Measurements from ENCODE around the gene RNGTT.

RNGTT gene

GRCh38 chr6:88705601-88706000 is 257.8 kb downstream of the RNGTT start:
- H3K4me3 ChIP-seq (ENCODE audit: low read depth, low read length) = no peak overlapping the region
- TF ChIP-seq POLR2A (IDR thresholded peaks at IDR 0.05; ENCODE audit: extremely low read depth, insufficient read length) = no peak
- TF ChIP-seq MAX (IDR thresholded peaks at IDR 0.05; ENCODE audit: low read depth, low read length) = no peak
- no peak for TF ChIP-seq MYC (IDR thresholded peaks at IDR 0.05; ENCODE audit: low read depth, low read length)
- TF ChIP-seq, protein P1, sequence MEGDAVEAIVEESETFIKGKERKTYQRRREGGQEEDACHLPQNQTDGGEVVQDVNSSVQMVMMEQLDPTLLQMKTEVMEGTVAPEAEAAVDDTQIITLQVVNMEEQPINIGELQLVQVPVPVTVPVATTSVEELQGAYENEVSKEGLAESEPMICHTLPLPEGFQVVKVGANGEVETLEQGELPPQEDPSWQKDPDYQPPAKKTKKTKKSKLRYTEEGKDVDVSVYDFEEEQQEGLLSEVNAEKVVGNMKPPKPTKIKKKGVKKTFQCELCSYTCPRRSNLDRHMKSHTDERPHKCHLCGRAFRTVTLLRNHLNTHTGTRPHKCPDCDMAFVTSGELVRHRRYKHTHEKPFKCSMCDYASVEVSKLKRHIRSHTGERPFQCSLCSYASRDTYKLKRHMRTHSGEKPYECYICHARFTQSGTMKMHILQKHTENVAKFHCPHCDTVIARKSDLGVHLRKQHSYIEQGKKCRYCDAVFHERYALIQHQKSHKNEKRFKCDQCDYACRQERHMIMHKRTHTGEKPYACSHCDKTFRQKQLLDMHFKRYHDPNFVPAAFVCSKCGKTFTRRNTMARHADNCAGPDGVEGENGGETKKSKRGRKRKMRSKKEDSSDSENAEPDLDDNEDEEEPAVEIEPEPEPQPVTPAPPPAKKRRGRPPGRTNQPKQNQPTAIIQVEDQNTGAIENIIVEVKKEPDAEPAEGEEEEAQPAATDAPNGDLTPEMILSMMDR (IDR thresholded peaks at IDR 0.05; ENCODE audit: low read depth, low read length) = no peak

GRCh38 chr6:88704980-88705379 is 258.4 kb downstream of the RNGTT start:
- no peak overlapping the region for H3K4me3 ChIP-seq (ENCODE audit: low read depth, low read length)
- DNase-seq (ENCODE audit: low read depth) = no peak
- TF ChIP-seq MYC (IDR thresholded peaks at IDR 0.05; ENCODE audit: low read depth, low read length) (no peak), MAX (IDR thresholded peaks at IDR 0.05; ENCODE audit: low read depth, low read length) (no peak), POLR2A (IDR thresholded peaks at IDR 0.05; ENCODE audit: extremely low read depth, insufficient read length) (no peak)
- TF ChIP-seq, protein P1 (IDR thresholded peaks at IDR 0.05; ENCODE audit: low read depth, low read length) = no peak

More at GRCh38 chr6:88705601-88706000, 257.8 kb downstream of the RNGTT start:
- DNase-seq (ENCODE audit: low read depth) = no peak

DNA sequence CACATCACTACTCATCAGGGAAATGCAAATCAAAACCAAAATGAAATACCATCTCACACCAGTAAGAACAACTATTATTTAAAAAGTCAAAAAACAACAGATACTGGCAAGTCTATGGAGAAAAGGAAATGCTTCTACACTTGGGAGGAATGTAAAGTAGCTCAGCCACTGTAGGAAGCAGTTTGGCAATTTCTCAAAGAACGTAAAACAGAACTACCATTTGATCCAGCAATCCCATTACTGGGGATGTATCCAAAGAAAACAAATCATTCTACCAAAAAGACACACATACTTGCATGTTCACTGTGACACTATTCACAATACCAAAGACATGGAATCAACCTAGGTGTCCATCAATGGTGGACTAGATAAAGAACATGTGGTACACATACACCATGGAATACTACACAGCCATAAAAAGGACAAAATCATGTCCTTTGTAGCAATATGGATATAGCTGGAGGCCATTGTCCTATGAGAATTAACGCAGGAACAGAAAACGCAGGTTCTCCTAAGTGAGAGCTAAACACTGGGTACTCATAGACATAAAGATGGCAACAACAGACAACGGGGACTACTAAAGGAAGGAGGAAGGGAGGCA is 260.4 kb downstream of the RNGTT start:
- TF ChIP-seq, protein P1 (IDR thresholded peaks at IDR 0.05; ENCODE audit: low read depth, low read length) = no peak
- TF ChIP-seq POLR2A (IDR thresholded peaks at IDR 0.05; ENCODE audit: extremely low read depth, insufficient read length) (no peak), MYC (IDR thresholded peaks at IDR 0.05; ENCODE audit: low read depth, low read length) (no peak), MAX (IDR thresholded peaks at IDR 0.05; ENCODE audit: low read depth, low read length) (no peak)
- H3K4me3 ChIP-seq (ENCODE audit: low read depth, low read length) = no peak overlapping the region
- DNase-seq (ENCODE audit: low read depth) = no peak

DNA sequence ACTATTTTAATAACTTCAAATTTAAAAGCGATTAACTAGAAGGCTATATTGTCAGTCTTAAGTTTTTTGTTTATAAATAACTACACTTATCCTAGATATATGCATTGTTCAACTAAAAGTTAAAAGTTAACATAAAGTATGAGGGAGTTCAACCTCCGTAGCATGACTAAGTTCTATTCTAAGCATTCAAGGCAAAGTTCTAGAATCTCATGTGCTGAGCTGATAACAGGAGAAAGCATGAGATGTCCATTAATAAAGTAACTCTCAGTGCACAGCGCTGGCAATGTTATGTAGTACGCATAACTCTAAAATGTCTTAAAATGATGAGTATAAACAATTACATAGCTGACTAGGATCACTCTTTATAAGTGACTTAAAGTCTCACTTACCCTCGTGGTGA is 264.8 kb downstream of the RNGTT start:
- TF ChIP-seq MAX (IDR thresholded peaks at IDR 0.05; ENCODE audit: low read depth, low read length) = no peak
- no peak for TF ChIP-seq MYC (IDR thresholded peaks at IDR 0.05; ENCODE audit: low read depth, low read length)
- TF ChIP-seq POLR2A (IDR thresholded peaks at IDR 0.05; ENCODE audit: extremely low read depth, insufficient read length) = no peak
- TF ChIP-seq, protein P1 (IDR thresholded peaks at IDR 0.05; ENCODE audit: low read depth, low read length) = no peak
- no peak overlapping the region for H3K4me3 ChIP-seq (ENCODE audit: low read depth, low read length)
- DNase-seq (ENCODE audit: low read depth) = no peak

- no peak for DNase-seq (ENCODE audit: low read depth)
- no peak overlapping the region for H3K4me3 ChIP-seq (ENCODE audit: low read depth, low read length)
- TF ChIP-seq MAX (IDR thresholded peaks at IDR 0.05; ENCODE audit: low read depth, low read length) = no peak
Observed at GRCh38 chr6:88695937-88696336, 267.5 kb downstream of the RNGTT start.

- no peak for DNase-seq (ENCODE audit: low read depth)
- H3K4me3 ChIP-seq (ENCODE audit: low read depth, low read length) = no peak overlapping the region
- TF ChIP-seq MAX (IDR thresholded peaks at IDR 0.05; ENCODE audit: low read depth, low read length) = no peak
Observed at GRCh38 chr6:88683734-88684133, 279.7 kb downstream of the RNGTT start.

Data from NB4 (cell line).